NCI-H1930 (cell line): ENCODE measurements around the gene SLC17A4.

Experiments
- DNase-seq, 2 experiments: peaks; one replicate each; lab custom pipeline; 2025; lab: John Stamatoyannopoulos, UW

Gene SLC17A4

GRCh38 chr6:25816252-25816651, 61.7 kb downstream of the SLC17A4 start:
- no peak for DNase-seq

- DNase-seq: no peak
Measured at GRCh38 chr6:25821341-25821740, 66.8 kb downstream of the SLC17A4 start.

GRCh38 chr6:25829375-25829774, 74.8 kb downstream of the SLC17A4 start:
- no peak for DNase-seq

- DNase-seq: no peak
Measured at GRCh38 chr6:25830458-25830857, 75.9 kb downstream of the SLC17A4 start.
